ENCODE results near the gene DGCR6L.
"Not testable (repeated sequence)": the region's sequence is repeated elsewhere in the genome, so short reads cannot be mapped to it uniquely, and the experiment has no call there.

Gene DGCR6L

GRCh38 chr22:20319745-20320658 lies at the start of gene DGCR6L:
TSS of gene DGCR6L (minus strand) at chr22:20320060. CDS start at chr22:20319988, 72 bp downstream.
- peak; percentile 99 for DNase-seq (ENCODE audit: low spot score)
- in situ Hi-C loops (cut with MboI; ENCODE audit: low pct_unique_long_range_greater_than_20kb, low sequenced_read_pairs, unreplicated experiment), result no loop called here
- TF ChIP-seq CTCF (IDR thresholded peaks at IDR 0.05; ENCODE audit: extremely low read depth, insufficient read depth, missing control alignments), result no peak

GRCh38 chr22:20368875-20369274 lies 49.0 kb upstream of the DGCR6L start:
- DNase-seq (ENCODE audit: low spot score); in situ Hi-C loops (cut with MboI; ENCODE audit: low pct_unique_long_range_greater_than_20kb, low sequenced_read_pairs, unreplicated experiment): not testable (repeated sequence)

- DNase-seq (ENCODE audit: low spot score); in situ Hi-C loops (cut with MboI; ENCODE audit: low pct_unique_long_range_greater_than_20kb, low sequenced_read_pairs, unreplicated experiment): not testable (repeated sequence)
These were observed 47.0 kb upstream of the DGCR6L start for GRCh38 chr22:20366841-20367240.

GRCh38 chr22:20364335-20365260 lies 44.7 kb upstream of the DGCR6L start:
- in situ Hi-C loops (cut with MboI; ENCODE audit: low pct_unique_long_range_greater_than_20kb, low sequenced_read_pairs, unreplicated experiment); DNase-seq (ENCODE audit: low spot score): not testable (repeated sequence)

- DNase-seq (ENCODE audit: low spot score); in situ Hi-C loops (cut with MboI; ENCODE audit: low pct_unique_long_range_greater_than_20kb, low sequenced_read_pairs, unreplicated experiment): not testable (repeated sequence)
These were observed 42.5 kb upstream of the DGCR6L start for GRCh38 chr22:20362403-20362802.

GRCh38 chr22:20361752-20362229 lies 41.9 kb upstream of the DGCR6L start:
- in situ Hi-C loops (cut with MboI; ENCODE audit: low pct_unique_long_range_greater_than_20kb, low sequenced_read_pairs, unreplicated experiment); DNase-seq (ENCODE audit: low spot score): not testable (repeated sequence)

GRCh38 chr22:20360866-20361751 lies 41.2 kb upstream of the DGCR6L start:
- in situ Hi-C loops (cut with MboI; ENCODE audit: low pct_unique_long_range_greater_than_20kb, low sequenced_read_pairs, unreplicated experiment); DNase-seq (ENCODE audit: low spot score): not testable (repeated sequence)

- in situ Hi-C loops (cut with MboI; ENCODE audit: low pct_unique_long_range_greater_than_20kb, low sequenced_read_pairs, unreplicated experiment); DNase-seq (ENCODE audit: low spot score): not testable (repeated sequence)
These were observed 40.4 kb upstream of the DGCR6L start for GRCh38 chr22:20360261-20360660.

GRCh38 chr22:20358503-20359239 lies 38.8 kb upstream of the DGCR6L start:
- DNase-seq (ENCODE audit: low spot score); in situ Hi-C loops (cut with MboI; ENCODE audit: low pct_unique_long_range_greater_than_20kb, low sequenced_read_pairs, unreplicated experiment): not testable (repeated sequence)

- in situ Hi-C loops (cut with MboI; ENCODE audit: low pct_unique_long_range_greater_than_20kb, low sequenced_read_pairs, unreplicated experiment); DNase-seq (ENCODE audit: low spot score): not testable (repeated sequence)
These were observed 38.1 kb upstream of the DGCR6L start for GRCh38 chr22:20357967-20358366.

- in situ Hi-C loops (cut with MboI; ENCODE audit: low pct_unique_long_range_greater_than_20kb, low sequenced_read_pairs, unreplicated experiment); DNase-seq (ENCODE audit: low spot score): not testable (repeated sequence)
These were observed 37.0 kb upstream of the DGCR6L start for GRCh38 chr22:20356906-20357305.

- in situ Hi-C loops (cut with MboI; ENCODE audit: low pct_unique_long_range_greater_than_20kb, low sequenced_read_pairs, unreplicated experiment), result not testable (repeated sequence)
These were observed 36.2 kb upstream of the DGCR6L start for GRCh38 chr22:20355939-20356636.

More at GRCh38 chr22:20355939-20356636, 36.2 kb upstream of the DGCR6L start:
- not testable (repeated sequence) for DNase-seq (ENCODE audit: low spot score)

Measured in GM13977 (cell line).